ENCODE measurements around the gene ZNF536. TPM values are rescaled to one million over a fixed set of nuclear protein-coding genes. Genes with fewer than 3 reads are reported as not detected.

The ZNF536 gene
- total and polyA plus RNA-seq, 7 donors = 0.01 to 0.94 (median 0.20) TPM; not detected in 1

DNA sequence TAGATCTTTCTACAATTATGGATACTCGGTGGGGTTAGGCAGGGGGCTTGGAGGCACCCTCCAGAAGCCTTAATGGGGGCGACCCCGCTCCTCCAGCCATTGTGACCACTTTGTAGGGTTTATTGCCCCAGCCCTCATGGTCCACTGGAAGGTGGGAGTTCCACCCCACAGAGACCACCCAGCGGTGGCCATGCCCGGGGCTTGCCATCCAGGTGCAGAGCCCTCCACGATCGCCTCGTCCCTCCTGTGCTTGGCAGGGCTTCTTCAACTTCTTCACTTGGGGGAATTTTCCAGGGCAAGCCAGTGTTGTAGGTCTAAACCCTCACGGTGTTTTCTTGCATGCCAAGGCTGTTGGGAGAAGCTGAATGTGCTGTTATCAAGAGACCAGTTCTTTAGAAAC, 16.1 kb downstream of the ZNF536 start:
- Histone ChIP-seq H3K27me3 (ENCODE audit: insufficient read depth in 3 of 3, low read length in 2 of 3) (peaks cover 0 to 5% (median 4%) of the 10 kb centered on the region in 3 donors), H3K4me1 (no peaks in the 10 kb centered on the region), H3K4me3 (no peak overlapping the region), H3K27ac (no peak overlapping the region), H3K9me3 (no peaks in the 10 kb centered on the region), H3K36me3 (ENCODE audit: insufficient read depth in 1 of 2, low read depth in 1 of 2) (no peaks in the 10 kb centered on the region)
- DNase-seq (no peak), ATAC-seq (no peak)
- 88 to 96% (median 92%) methylated on average over 9 of the region's 9 CpGs for WGBS, 3 donors
- intact Hi-C loops (cut with DNase I) = no loop called here
- no peak for TF ChIP-seq CTCF (IDR thresholded peaks at IDR 0.05)

DNA sequence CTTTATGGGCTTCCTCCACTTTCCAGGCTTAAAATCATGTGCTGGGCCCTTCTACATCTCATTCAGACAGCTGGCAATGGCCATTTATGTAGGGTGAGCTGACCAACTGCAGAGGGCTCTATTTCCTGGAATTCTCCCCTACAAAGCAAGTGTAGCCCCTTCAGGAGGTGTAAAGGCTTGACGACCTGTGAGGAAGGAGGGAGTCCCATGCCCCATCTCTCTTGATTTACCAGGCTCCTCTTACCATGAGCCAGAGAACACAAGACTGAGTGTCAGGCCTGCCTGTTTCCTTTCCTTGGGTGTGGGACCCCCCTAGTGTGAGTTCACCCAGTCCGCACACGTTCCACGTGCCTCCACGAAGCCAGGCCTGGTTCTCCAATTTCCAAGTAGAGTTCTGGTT, 16.6 kb downstream of the ZNF536 start:
- TF ChIP-seq CTCF (IDR thresholded peaks at IDR 0.05) = no peak
- Histone ChIP-seq H3K4me3 (no peak overlapping the region), H3K4me1 (no peaks in the 10 kb centered on the region), H3K27me3 (ENCODE audit: insufficient read depth in 3 of 3, low read length in 2 of 3) (peaks cover 0 to 5% (median 4%) of the 10 kb centered on the region in 3 donors), H3K27ac (no peak overlapping the region), H3K9me3 (no peaks in the 10 kb centered on the region), H3K36me3 (ENCODE audit: insufficient read depth in 1 of 2, low read depth in 1 of 2) (no peaks in the 10 kb centered on the region)
- DNase-seq = no peak
- no peak for ATAC-seq
- 85 to 90% (median 90%) methylated on average over 5 of the region's 5 CpGs for WGBS, 3 donors
- intact Hi-C loops (cut with DNase I) = no loop called here

DNA sequence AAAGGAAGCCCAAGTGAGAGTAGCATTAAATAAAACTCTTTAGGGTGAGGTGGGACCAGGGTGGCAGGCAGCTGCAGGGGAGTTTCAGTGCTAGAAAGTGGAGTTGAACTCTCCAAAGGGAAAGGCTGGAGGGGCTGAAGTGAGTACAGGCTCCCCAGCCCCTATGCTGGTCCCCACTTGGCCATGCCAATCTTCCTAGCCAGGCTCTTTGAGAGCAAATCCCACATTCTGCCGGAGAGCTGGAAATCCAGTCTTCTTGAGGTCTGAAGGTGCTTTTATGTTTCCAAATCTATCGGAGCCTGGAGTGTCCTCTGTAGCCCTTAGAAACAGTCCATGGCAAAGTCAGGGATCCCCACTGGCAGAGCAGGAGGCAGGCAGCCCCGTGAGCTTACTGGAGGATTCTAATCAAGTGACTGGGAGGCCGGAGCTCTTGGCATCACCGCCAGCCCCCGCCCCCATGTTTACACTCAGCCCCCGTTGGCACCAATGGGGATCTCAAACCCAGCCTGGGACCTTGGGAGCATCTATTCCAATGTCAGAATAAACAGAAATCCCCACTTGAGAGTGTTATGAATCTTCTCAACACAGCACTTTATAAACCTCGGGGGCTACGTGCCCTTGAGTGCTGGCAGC, 18.3 kb downstream of the ZNF536 start:
- no peak for DNase-seq
- intact Hi-C loops (cut with DNase I) = no loop called here

GRCh38 chr19:30391052-30391451, 18.9 kb downstream of the ZNF536 start:
- Histone ChIP-seq H3K36me3 (ENCODE audit: insufficient read depth in 1 of 2, low read depth in 1 of 2) (no peaks in the 10 kb centered on the region), H3K27ac (no peak overlapping the region), H3K4me3 (no peak overlapping the region), H3K27me3 (ENCODE audit: insufficient read depth in 3 of 3, low read length in 2 of 3) (peaks cover 2 to 5% (median 4%) of the 10 kb centered on the region in 3 donors), H3K4me1 (no peaks in the 10 kb centered on the region), H3K9me3 (no peaks in the 10 kb centered on the region)
- ATAC-seq (no peak), DNase-seq (no peak)
- TF ChIP-seq CTCF (IDR thresholded peaks at IDR 0.05) = no peak
- intact Hi-C loops (cut with DNase I) = no loop called here
- WGBS, 3 donors = 77 to 88% (median 86%) methylated on average over 5 of the region's 5 CpGs

More for the DNA sequence above, 18.3 kb downstream of the ZNF536 start:
- Histone ChIP-seq H3K4me3 (no peak overlapping the region), H3K27me3 (ENCODE audit: insufficient read depth in 3 of 3, low read length in 2 of 3) (peaks cover 0 to 5% (median 4%) of the 10 kb centered on the region in 3 donors), H3K27ac (no peak overlapping the region), H3K4me1 (no peaks in the 10 kb centered on the region), H3K9me3 (no peaks in the 10 kb centered on the region), H3K36me3 (ENCODE audit: insufficient read depth in 1 of 2, low read depth in 1 of 2) (no peaks in the 10 kb centered on the region)
- ATAC-seq = no peak
- TF ChIP-seq CTCF (IDR thresholded peaks at IDR 0.05) = no peak
- 60 to 64% (median 62%) methylated on average over 9 of the region's 9 CpGs for WGBS, 3 donors
